OCI-LY1 (cell line): ENCODE measurements around the gene KRT20.

Experiments
- CTCF ChIP-seq: fragments of 200-600 bp; sonication (generic), shearing (Covaris generic); IDR thresholded peaks from 2 replicates; pipeline ENCODE4 v1.5.1; 2017; ENCODE audit warnings: mild to moderate bottlenecking, antibody characterized with exemption, low read length, moderate library complexity, mixed read lengths
- EZH2 ChIP-seq: fragments of 200-600 bp; sonication (generic), shearing (Covaris generic); IDR thresholded peaks from 2 replicates; pipeline ENCODE4 v1.8.0; 2017; ENCODE audit warnings: borderline replicate concordance, mixed run types, mild to moderate bottlenecking, antibody characterized with exemption, low read length, moderate library complexity, mixed read lengths

- no peak for TF ChIP-seq CTCF
- no peak for TF ChIP-seq EZH2
These were observed 38.4 kb downstream of the KRT20 start for GRCh38 chr17:40846515-40847144.
